ENCODE results near the gene GNLY.
"Not testable (repeated sequence)": the region's sequence is repeated elsewhere in the genome, so short reads cannot be mapped to it uniquely, and the experiment has no call there.

The GNLY gene

GRCh38 chr2:85694052-85695025 is at the start of gene GNLY:
Gene GNLY (plus strand): TSS chr2:85694358. CDS start chr2:85694419, 61 bp downstream.
- DNase-seq = no peak

GRCh38 chr2:85644909-85645308 is 49.2 kb upstream of the GNLY start:
- DNase-seq = no peak

GRCh38 chr2:85646166-85646565 is 48.0 kb upstream of the GNLY start:
- no peak for DNase-seq

GRCh38 chr2:85647823-85648526 is 46.2 kb upstream of the GNLY start:
- no peak for DNase-seq

- DNase-seq = peak; percentile 52
Observed at GRCh38 chr2:85648619-85649018, 45.5 kb upstream of the GNLY start.

GRCh38 chr2:85649201-85650190 is 44.7 kb upstream of the GNLY start:
- peak; percentile 30 for DNase-seq

GRCh38 chr2:85650456-85650855 is 43.7 kb upstream of the GNLY start:
- DNase-seq = no peak

GRCh38 chr2:85651097-85651496 is 43.1 kb upstream of the GNLY start:
- DNase-seq = no peak

- no peak for DNase-seq
Observed at GRCh38 chr2:85652056-85652455, 42.1 kb upstream of the GNLY start.

GRCh38 chr2:85653996-85654395 is 40.2 kb upstream of the GNLY start:
- no peak for DNase-seq

GRCh38 chr2:85655961-85656417 is 38.2 kb upstream of the GNLY start:
- DNase-seq = peak; percentile 61

- no peak for DNase-seq
Observed at GRCh38 chr2:85656468-85656867, 37.7 kb upstream of the GNLY start.

- not testable (repeated sequence) for DNase-seq
Observed at GRCh38 chr2:85657399-85657798, 36.8 kb upstream of the GNLY start.

- DNase-seq = no peak
Observed at GRCh38 chr2:85659324-85659981, 34.7 kb upstream of the GNLY start.

GRCh38 chr2:85660301-85660700 is 33.9 kb upstream of the GNLY start:
- not testable (repeated sequence) for DNase-seq

- no peak for DNase-seq
Observed at GRCh38 chr2:85660725-85661124, 33.4 kb upstream of the GNLY start.

- DNase-seq = no peak
Observed at GRCh38 chr2:85661139-85661858, 32.9 kb upstream of the GNLY start.

- DNase-seq = peak; percentile 86
Observed at GRCh38 chr2:85662899-85663593, 31.1 kb upstream of the GNLY start.

GRCh38 chr2:85663594-85664565 is 30.3 kb upstream of the GNLY start:
- DNase-seq = no peak
